HG03095 (cell line): ENCODE results near the gene NDRG4.

Source experiments
- ATAC-seq: cut with Tn5 transposase; IDR thresholded peaks from one replicate; pipeline ENCODE4 v1.9.1; 2021; ENCODE audit warnings: moderate library complexity; ENCODE audit not compliant: unreplicated experiment

Gene NDRG4

DNA sequence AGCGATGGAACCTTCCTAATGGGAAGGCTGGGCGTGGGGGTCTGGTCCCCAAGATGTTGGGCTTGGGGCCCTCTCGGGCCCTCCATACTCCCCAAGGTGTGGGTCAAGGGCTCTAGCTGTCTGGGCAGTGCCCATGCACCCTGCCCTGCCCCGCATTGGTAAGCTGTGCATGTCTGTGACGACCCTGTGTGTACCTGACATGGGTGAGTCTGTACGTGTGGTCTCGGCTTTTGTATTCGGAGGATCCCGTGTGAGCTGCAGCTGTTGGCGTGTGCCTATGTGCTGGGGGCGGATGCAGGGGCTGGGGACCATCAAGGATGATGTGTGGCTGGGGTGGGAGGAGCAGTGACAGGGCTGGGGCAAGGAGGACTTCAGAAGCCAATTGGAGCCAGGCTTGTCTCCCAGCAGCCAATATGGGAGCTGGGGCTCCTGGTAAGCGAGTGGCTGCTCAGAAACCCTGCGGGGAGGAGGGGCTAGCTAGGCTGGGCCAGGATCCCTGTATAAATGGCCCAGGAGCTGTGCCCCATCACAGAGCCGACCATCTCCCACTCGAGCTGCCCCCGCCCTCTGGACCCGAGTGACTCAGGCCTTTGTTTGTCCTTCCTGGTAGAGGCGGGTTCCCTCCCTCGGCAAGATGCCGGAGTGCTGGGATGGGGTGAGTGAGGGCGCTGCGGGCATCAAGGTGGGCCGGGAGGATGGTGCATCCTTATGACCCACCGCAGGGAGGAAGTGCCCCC lies at the start of gene NDRG4:
Gene NDRG4, plus strand, starts transcription at position 529 of the 737 bp plus-strand sequence. Its CDS starts 106 bp downstream, at position 635.
- no peak for ATAC-seq

DNA sequence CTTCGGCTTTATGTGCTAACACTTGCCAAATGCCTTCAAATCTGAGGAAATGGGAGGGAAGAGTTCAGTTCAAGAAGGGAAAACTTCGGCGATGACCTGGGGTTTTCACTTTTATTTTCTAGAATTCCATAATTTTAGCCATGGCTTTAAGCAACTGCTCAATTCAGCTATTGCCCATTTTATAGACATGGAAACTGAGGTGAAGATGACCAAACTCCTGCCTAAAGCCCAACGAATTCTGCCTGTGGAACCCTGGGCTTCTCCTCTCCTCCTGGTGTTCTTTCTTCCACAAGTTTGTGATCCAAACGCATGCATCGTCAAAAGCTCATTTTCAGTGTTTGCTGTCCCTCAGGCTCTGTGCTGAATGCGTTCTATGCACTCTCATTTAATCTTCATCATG lies 49.4 kb upstream of the NDRG4 start:
- no peak for ATAC-seq

GRCh38 chr16:58451265-58451689 lies 48.7 kb upstream of the NDRG4 start:
- ATAC-seq = no peak

GRCh38 chr16:58451945-58452401 lies 48.0 kb upstream of the NDRG4 start:
- no peak for ATAC-seq

GRCh38 chr16:58452640-58453039 lies 47.3 kb upstream of the NDRG4 start:
- no peak for ATAC-seq

GRCh38 chr16:58454178-58454577 lies 45.8 kb upstream of the NDRG4 start:
- ATAC-seq = no peak

- no peak for ATAC-seq
Observed at GRCh38 chr16:58454856-58455255, 45.1 kb upstream of the NDRG4 start.

DNA sequence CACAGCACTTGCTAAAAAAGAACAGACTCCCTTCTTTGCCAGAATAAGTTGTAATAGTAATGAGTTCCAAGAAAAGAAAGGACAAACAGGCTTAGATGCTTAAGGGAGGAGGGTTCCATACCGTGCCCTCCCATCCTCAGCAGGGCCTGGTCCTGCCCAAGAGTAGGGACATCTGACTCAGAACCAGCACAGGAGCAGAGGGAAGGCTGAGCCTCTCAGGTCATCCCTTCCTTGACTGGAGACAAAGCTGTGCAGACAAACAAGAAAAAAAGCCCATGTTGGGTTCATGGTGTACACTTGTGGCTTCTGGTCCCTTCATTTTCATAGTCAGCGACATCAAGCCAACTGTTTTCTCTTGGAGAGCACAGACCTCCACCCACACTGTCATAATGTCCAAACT lies 44.2 kb upstream of the NDRG4 start:
- ATAC-seq = no peak

DNA sequence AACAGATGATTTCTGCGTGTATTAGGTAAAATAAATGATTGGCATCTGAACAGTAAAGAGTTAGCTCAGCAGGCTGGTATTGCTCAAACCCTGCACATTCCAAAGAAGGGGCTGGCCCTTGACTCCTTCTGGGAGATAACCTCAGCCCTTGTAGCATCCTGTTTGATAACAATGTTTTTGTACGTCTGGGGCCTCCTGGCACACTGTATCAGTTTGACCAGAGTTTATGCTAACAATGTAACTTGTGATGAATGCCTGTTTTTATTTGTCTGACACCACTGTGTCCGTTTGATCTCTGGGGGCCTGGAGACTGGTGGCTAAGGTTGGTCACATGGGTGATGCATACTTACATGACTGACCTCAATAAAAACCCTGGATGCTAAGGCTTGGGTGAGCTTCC lies 43.8 kb upstream of the NDRG4 start:
- no peak for ATAC-seq

- no peak for ATAC-seq
Observed at GRCh38 chr16:58458606-58459343, 41.2 kb upstream of the NDRG4 start.

- ATAC-seq = no peak
Observed at GRCh38 chr16:58459344-58460218, 40.4 kb upstream of the NDRG4 start.

- no peak for ATAC-seq
Observed at GRCh38 chr16:58460219-58460610, 39.7 kb upstream of the NDRG4 start.

DNA sequence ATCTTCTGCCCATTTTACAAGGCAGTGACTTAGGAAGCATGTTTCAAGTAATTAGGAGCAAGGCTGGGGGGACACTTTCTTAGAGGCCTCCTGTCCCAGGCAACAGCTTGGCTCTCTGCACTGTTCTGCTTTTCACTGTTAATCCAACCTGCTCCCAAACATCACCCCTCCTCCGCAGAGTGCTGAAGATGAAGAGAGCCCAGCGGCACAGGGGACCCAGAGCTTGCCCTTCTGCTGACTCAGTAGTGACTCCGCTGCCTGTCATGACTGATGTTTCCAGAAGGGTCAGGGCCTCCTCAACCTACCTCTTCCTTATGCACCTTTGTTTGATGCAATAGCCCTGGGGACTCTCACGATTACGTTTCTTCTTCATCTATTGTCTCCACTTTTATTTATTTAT lies 38.9 kb upstream of the NDRG4 start:
- no peak for ATAC-seq

DNA sequence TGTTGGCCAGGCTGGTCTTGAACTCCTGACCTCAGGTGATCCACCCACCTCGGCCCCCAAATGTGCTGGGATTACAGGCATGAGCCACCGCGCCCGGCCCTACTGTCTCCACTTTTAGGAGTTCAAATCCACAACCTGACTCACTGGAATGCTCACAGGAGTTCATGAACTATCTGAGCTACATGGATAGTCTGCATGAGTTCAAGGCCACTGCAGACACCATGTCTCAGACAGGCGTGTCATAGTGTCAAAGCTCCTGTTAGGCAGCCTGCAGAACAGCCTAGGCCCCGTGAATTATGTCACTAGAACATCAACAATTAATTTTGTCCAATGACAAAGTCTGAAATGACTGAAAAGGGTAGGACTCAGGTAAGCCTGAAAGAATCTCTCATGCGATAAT lies 38.3 kb upstream of the NDRG4 start:
- no peak for ATAC-seq

GRCh38 chr16:58462089-58462488 lies 37.9 kb upstream of the NDRG4 start:
- no peak for ATAC-seq

GRCh38 chr16:58462499-58462996 lies 37.4 kb upstream of the NDRG4 start:
- ATAC-seq = no peak

DNA sequence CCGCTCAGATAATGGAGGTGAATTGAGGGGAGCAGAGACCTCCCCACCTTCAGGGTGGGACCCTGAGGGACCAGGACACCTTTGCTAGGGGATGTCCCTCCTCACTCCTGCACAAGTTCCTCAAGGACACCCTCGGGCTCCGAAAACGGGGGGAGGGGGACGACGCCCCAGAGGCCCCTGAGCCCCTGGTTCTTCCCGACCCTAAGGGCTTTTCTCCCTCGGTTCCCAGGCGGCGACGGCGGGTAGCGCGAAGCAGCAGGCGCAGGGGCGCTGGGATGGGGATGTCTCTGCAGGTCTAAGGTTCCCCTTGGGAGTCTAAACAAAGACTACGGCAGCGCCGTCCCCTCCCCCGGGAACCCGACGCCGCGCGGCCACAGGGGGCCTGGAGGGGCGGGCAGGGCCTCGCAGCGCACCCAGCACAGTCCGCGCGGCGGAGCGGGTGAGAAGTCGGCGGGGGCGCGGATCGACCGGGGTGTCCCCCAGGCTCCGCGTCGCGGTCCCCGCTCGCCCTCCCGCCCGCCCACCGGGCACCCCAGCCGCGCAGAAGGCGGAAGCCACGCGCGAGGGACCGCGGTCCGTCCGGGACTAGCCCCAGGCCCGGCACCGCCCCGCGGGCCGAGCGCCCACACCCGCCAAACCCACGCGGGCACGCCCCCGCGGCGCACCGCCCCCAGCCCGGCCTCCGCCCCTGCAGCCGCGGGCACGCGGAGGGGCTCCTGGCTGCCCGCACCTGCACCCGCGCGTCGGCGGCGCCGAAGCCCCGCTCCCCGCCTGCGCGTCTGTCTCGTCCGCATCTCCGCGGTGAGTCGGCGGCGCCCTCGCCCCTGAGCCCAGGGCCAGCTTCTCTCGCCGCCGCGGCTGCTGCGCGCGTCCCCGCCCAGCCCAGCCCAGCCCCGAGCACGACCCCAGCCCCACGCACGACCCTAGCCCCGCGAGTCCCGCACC lies 36.7 kb upstream of the NDRG4 start:
- ATAC-seq = no peak

- no peak for ATAC-seq
Observed at GRCh38 chr16:58464047-58464915, 35.7 kb upstream of the NDRG4 start.
